NCI-H1417 (cell line): ENCODE data around the gene ROR2.
"Not testable (repeated sequence)": the region's sequence is repeated elsewhere in the genome, so short reads cannot be mapped to it uniquely, and the experiment has no call there.

ENCODE experiments used
- DNase-seq, 3 experiments: peaks; one replicate each; lab custom pipeline; 2025; lab: John Stamatoyannopoulos, UW

Gene ROR2

GRCh38 chr9:91517332-91517731 lies 432.7 kb downstream of the ROR2 start:
- DNase-seq, result not testable (repeated sequence)

GRCh38 chr9:91516777-91517176 lies 433.3 kb downstream of the ROR2 start:
- DNase-seq, result no peak

- DNase-seq, result no peak
Measured at GRCh38 chr9:91516081-91516480, 433.9 kb downstream of the ROR2 start.

GRCh38 chr9:91515074-91515687 lies 434.8 kb downstream of the ROR2 start:
- DNase-seq, result peak in 1 of 3 experiments; percentile 46
